Fibroblast of lung (primary cell): ENCODE measurements around the gene PGC. TPM values are rescaled to one million over a fixed set of nuclear protein-coding genes. Genes with fewer than 3 reads are reported as not detected.

ENCODE experiments used
- DNase-seq, 2 donors: peaks; one replicate each; pipeline versions ENCODE4 v3.0.0 to v3.0.0-alpha.2; 2010; ENCODE audit warnings: low read depth in 2 of 2
- H2AFZ ChIP-seq: 2 replicates; pipeline ENCODE4 v1.5.1; 2012; ENCODE audit warnings: low read length, control low read depth, inconsistent platforms
- H3K27ac ChIP-seq: 2 replicates; pipeline ENCODE4 v1.5.1; 2011; ENCODE audit warnings: low read length, control low read depth; ENCODE audit not compliant: insufficient read depth
- H3K27me3 ChIP-seq: 2 replicates; pipeline ENCODE4 v1.5.1; 2011; ENCODE audit warnings: mild to moderate bottlenecking, low read length; ENCODE audit not compliant: control insufficient read depth, insufficient read depth
- H3K36me3 ChIP-seq: 2 replicates; pipeline ENCODE4 v1.5.1; 2011; ENCODE audit warnings: low read length; ENCODE audit not compliant: control insufficient read depth, insufficient read depth
- H3K4me1 ChIP-seq: 2 replicates; pipeline ENCODE4 v1.5.1; 2011; ENCODE audit warnings: low read length; ENCODE audit not compliant: control insufficient read depth, insufficient read depth; ENCODE audit errors: extremely low read depth
- H3K4me2 ChIP-seq: 2 replicates; pipeline ENCODE4 v1.5.1; 2011; ENCODE audit warnings: low read length, control low read depth; ENCODE audit not compliant: insufficient read depth; ENCODE audit errors: extremely low read depth
- H3K4me3 ChIP-seq, 4 experiments: fragments of 200-600 bp in 1 of 4; sonication (generic) in 1 of 4; replicated peaks in 1 of 4; 2 replicates each; pipeline ENCODE4 v1.5.1; 2011 to 2016; ENCODE audit warnings: low read length in 4 of 4, low read depth in 3 of 4, mild to moderate bottlenecking in 3 of 4, control low read depth in 2 of 4, inconsistent platforms in 1 of 4, mixed read lengths in 1 of 4; ENCODE audit not compliant: insufficient read depth in 1 of 4; ENCODE audit errors: control extremely low read depth in 1 of 4
- H3K79me2 ChIP-seq: 2 replicates; pipeline ENCODE4 v1.5.1; 2012; ENCODE audit warnings: mild to moderate bottlenecking, low read length, inconsistent platforms; ENCODE audit not compliant: control insufficient read depth, insufficient read depth
- H3K9ac ChIP-seq: 2 replicates; pipeline ENCODE4 v1.5.1; 2011; ENCODE audit warnings: mild to moderate bottlenecking, low read length, control low read depth; ENCODE audit not compliant: insufficient read depth
- H3K9me3 ChIP-seq: 2 replicates; pipeline ENCODE4 v1.5.1; 2012; ENCODE audit warnings: low read depth, low read length; ENCODE audit not compliant: control insufficient read depth, insufficient read depth
- H4K20me1 ChIP-seq: 2 replicates; pipeline ENCODE4 v1.5.1; 2011; ENCODE audit warnings: low read length; ENCODE audit not compliant: control insufficient read depth, insufficient read depth; ENCODE audit errors: extremely low read depth
- CTCF ChIP-seq, 2 donors: IDR thresholded peaks in 1 of 2; conservative IDR thresholded peaks in 1 of 2; 1 replicate in 1 of 2; 2 replicates in 1 of 2; pipeline ENCODE4 v1.5.1; 2011 to 2012; ENCODE audit warnings: low read length in 2 of 2, control low read depth in 1 of 2, inconsistent platforms in 1 of 2, low read depth in 1 of 2, mild to moderate bottlenecking in 1 of 2
- EZH2 ChIP-seq: IDR thresholded peaks from 2 replicates; pipeline ENCODE4 v1.5.1; 2012; ENCODE audit warnings: low read length, control low read depth, mild to moderate bottlenecking; ENCODE audit errors: missing control alignments
- polyA plus RNA-seq, 2 donors: library from polyadenylated mRNA; depleted of rRNA in 1 of 2; stranded (reverse) in 1 of 2; unstranded in 1 of 2; fragments of >200 nt; gene quantifications; 2 replicates each; pipeline ENCODE4 v1.2.1, GENCODE V29; 2011 to 2012; ENCODE audit warnings: missing spikeins in 1 of 2
- total RNA-seq: library from RNA; depleted of rRNA; stranded (reverse); fragments of >200 nt; gene quantifications from 2 replicates; pipeline ENCODE4 v1.2.1, GENCODE V29; 2014

PGC gene
- total and polyA plus RNA-seq, 2 donors (not counting 1 experiment from before 2014, with no cell fraction given), result not detected

GRCh38 chr6:41707565-41708200 is 39.5 kb downstream of the PGC start:
- no peak for TF ChIP-seq CTCF (conservative IDR thresholded peaks at IDR 0.05 in 1 of 2, IDR thresholded peaks at IDR 0.05 in 1 of 2; ENCODE audit: low read depth in 1 of 2, low read length in 2 of 2)
- TF ChIP-seq EZH2, result no peak
- H2AFZ ChIP-seq, result no peak overlapping the region

GRCh38 chr6:41706876-41707564 is 40.2 kb downstream of the PGC start:
- Histone ChIP-seq H3K4me3 (no peak overlapping the region), H4K20me1 (no peaks in the 10 kb centered on the region), H3K9ac (no peak overlapping the region), H3K4me2 (no peak overlapping the region), H3K36me3 (no peaks in the 10 kb centered on the region), H2AFZ (no peak overlapping the region), H3K4me1 (peaks cover 8% of the 10 kb centered on the region), H3K27ac (no peak overlapping the region), H3K27me3 (peaks cover 3% of the 10 kb centered on the region), H3K9me3 (no peaks in the 10 kb centered on the region), H3K79me2 (no peaks in the 10 kb centered on the region)
- peak; percentile 43 to 72 for DNase-seq
- TF ChIP-seq EZH2, result no peak
- TF ChIP-seq CTCF (conservative IDR thresholded peaks at IDR 0.05 in 1 of 2, IDR thresholded peaks at IDR 0.05 in 1 of 2; ENCODE audit: low read depth in 1 of 2, low read length in 2 of 2), result no peak

More at GRCh38 chr6:41707565-41708200, 39.5 kb downstream of the PGC start:
- Histone ChIP-seq H3K27me3 (peaks cover 3% of the 10 kb centered on the region), H3K4me3 (no peak overlapping the region), H4K20me1 (no peaks in the 10 kb centered on the region), H3K9me3 (no peaks in the 10 kb centered on the region), H3K9ac (no peak overlapping the region), H3K4me1 (peaks cover 8% of the 10 kb centered on the region), H3K27ac (no peak overlapping the region), H3K79me2 (no peaks in the 10 kb centered on the region), H3K36me3 (no peaks in the 10 kb centered on the region), H3K4me2 (no peak overlapping the region)
- no peak for DNase-seq

GRCh38 chr6:41705996-41706835 is 41.0 kb downstream of the PGC start:
- H3K27ac ChIP-seq, result peak overlapping the region; percentile 14
- H2AFZ ChIP-seq, result no peak overlapping the region

More at GRCh38 chr6:41705996-41706835, 41.0 kb downstream of the PGC start:
- peak overlapping the region; percentile 44 for H3K4me2 ChIP-seq
- no peak overlapping the region for H3K9ac ChIP-seq
- DNase-seq, result peak; percentile 68 to 74
- H3K4me1 ChIP-seq, result peaks cover 8% of the 10 kb centered on the region
- no peaks in the 10 kb centered on the region for H3K79me2 ChIP-seq
- H3K4me3 ChIP-seq, result no peak overlapping the region
- H4K20me1 ChIP-seq, result no peaks in the 10 kb centered on the region
- peak; percentile 62 for TF ChIP-seq CTCF (conservative IDR thresholded peaks at IDR 0.05 in 1 of 2, IDR thresholded peaks at IDR 0.05 in 1 of 2; ENCODE audit: low read depth in 1 of 2, low read length in 2 of 2)
- TF ChIP-seq EZH2, result no peak
- H3K36me3 ChIP-seq, result no peaks in the 10 kb centered on the region
- H3K27me3 ChIP-seq, result peaks cover 3% of the 10 kb centered on the region
- H3K9me3 ChIP-seq, result no peaks in the 10 kb centered on the region
